Measurements from ENCODE around the gene PSME3. TPM values are rescaled to one million over a fixed set of nuclear protein-coding genes. Genes with fewer than 3 reads are reported as not detected.

PSME3 gene
- total and polyA plus RNA-seq, 9 of the 15 experiments (the other 6 are each of a cell fraction or from before 2014, with no cell fraction given) = 31.2 to 275 (median 141) TPM

GRCh38 chr17:42843358-42843934, 10.2 kb downstream of the PSME3 start:
- DNase-seq (ENCODE audit: extremely low read depth in 1 of 4, low spot score in 3 of 4) = peak; percentile 61 to 70 (median 64)
- FAIRE-seq = peak; percentile 75
- Histone ChIP-seq H3K27me3 (ENCODE audit: control insufficient read depth in 2 of 2, insufficient read depth in 2 of 2, low read length in 2 of 2) (no peaks in the 10 kb centered on the region), H3K4me3 (no peak overlapping the region), H3K9ac (ENCODE audit: insufficient read depth in 1 of 2, low read depth in 2 of 2, low read length in 2 of 2) (no peak overlapping the region), H3K4me2 (ENCODE audit: insufficient read depth, low read length) (no peak overlapping the region), H4K20me1 (replicated peaks; ENCODE audit: control insufficient read depth, insufficient read depth, low read length) (0 out of 2 replicates have a peak, but pooled peaks cover 2% of the 10 kb centered on the region), H3K79me2 (ENCODE audit: control insufficient read depth, insufficient read depth, low read length) (no peaks in the 10 kb centered on the region; the same call in 2 of the 3 replicates), H2AFZ (ENCODE audit: low read depth, low read length) (no peak overlapping the region), H3K9me3 (replicated peaks; ENCODE audit: control insufficient read depth, insufficient read depth, low read depth, low read length) (no peaks in the 10 kb centered on the region), H3K4me1 (replicated peaks in 1 of 2; ENCODE audit: control insufficient read depth in 2 of 2, insufficient read depth in 2 of 2, low read length in 2 of 2) (peaks cover 0 to 6% of the 10 kb centered on the region in 2 experiments; a peak in 2 of 5 replicates), H3K9me1 (ENCODE audit: control insufficient read depth, insufficient read depth, low read length) (no peaks in the 10 kb centered on the region), H3K36me3 (ENCODE audit: control insufficient read depth, insufficient read depth, low read length) (peaks cover 68% of the 10 kb centered on the region), H3K27ac (ENCODE audit: extremely low read depth, low read depth, low read length) (no peak overlapping the region)
- intact Hi-C loops (cut with micrococcal nuclease) (loop anchor here (1.0 to 2.0 kb wide), 3 partner anchors 86 to 155 kb away; partner anchors contain the start of gene RPL27), in situ Hi-C loops (cut with MboI) (loop anchor here (5.0 kb wide), 1 partner anchor 94 kb away; no protein-coding TSS in a partner anchor)
- 39% methylated on average over 6 of the region's 6 CpGs for WGBS (ENCODE audit: insufficient coverage, low coverage, missing lambda C conversion rate)
- POLR2A ChIA-PET = interaction anchor here (0.5 to 1.9 kb wide), 6 partner anchors 9 to 255 kb away, joined by 3 to 10 read pairs (median 3); partner anchors contain the start of genes PLEKHH3 and PSME3
- peak; percentile 83 for ATAC-seq
- CTCF ChIA-PET (ENCODE audit: low intra/inter-chr PET ratio) = interaction anchor here (1.1 to 4.7 kb wide), 6 partner anchors 86 to 521 kb away, joined by 3 to 37 read pairs (median 10); partner anchors contain the start of genes PTGES3L, RPL27 and RUNDC1
- no TSS peak for BruUV-seq (replicated peaks)
- TF ChIP-seq MBD1 (CRISPR knock-in tag; IDR thresholded peaks at IDR 0.05) (no peak), SMC3 (conservative IDR thresholded peaks at IDR 0.05; ENCODE audit: insufficient read depth, low read depth, low read length) (peak; percentile 78), ZKSCAN1 (IDR thresholded peaks at IDR 0.05; ENCODE audit: low read depth, low read length) (0 out of 2 replicates have a peak, but pooled peaks have one; percentile 20), KAT7 (CRISPR knock-in tag; IDR thresholded peaks at IDR 0.05; ENCODE audit: borderline replicate concordance) (no peak), NR2C1 (IDR thresholded peaks at IDR 0.05) (no peak), NR2C1 (tag; IDR thresholded peaks at IDR 0.05) (no peak), E4F1 (CRISPR knock-in tag; IDR thresholded peaks at IDR 0.05; ENCODE audit: borderline replicate concordance) (no peak), RAD21 (CRISPR knock-in tag; conservative IDR thresholded peaks at IDR 0.05 in 1 of 2, IDR thresholded peaks at IDR 0.05 in 1 of 2) (peak; percentile 87 to 91)
- TF ChIP-seq, protein P1, sequence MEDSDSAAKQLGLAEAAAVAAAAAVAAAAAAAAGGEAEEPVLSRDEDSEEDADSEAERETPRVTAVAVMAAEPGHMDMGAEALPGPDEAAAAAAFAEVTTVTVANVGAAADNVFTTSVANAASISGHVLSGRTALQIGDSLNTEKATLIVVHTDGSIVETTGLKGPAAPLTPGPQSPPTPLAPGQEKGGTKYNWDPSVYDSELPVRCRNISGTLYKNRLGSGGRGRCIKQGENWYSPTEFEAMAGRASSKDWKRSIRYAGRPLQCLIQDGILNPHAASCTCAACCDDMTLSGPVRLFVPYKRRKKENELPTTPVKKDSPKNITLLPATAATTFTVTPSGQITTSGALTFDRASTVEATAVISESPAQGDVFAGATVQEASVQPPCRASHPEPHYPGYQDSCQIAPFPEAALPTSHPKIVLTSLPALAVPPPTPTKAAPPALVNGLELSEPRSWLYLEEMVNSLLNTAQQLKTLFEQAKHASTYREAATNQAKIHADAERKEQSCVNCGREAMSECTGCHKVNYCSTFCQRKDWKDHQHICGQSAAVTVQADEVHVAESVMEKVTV (CRISPR knock-in tag; IDR thresholded peaks at IDR 0.05) = peak; percentile 86

Measured in K562 (cell line).